Panc1 (cell line): ENCODE results near the gene RAB3D. TPM values are rescaled to one million over a fixed set of nuclear protein-coding genes. Genes with fewer than 3 reads are reported as not detected.

Experiments
- ATAC-seq: fragments of 200-7000 bp; cut with Tn5 transposase; 2 replicates; pipeline ENCODE4 v1.9.1; 2020; ENCODE audit warnings: mild to moderate bottlenecking, moderate library complexity
- BruUV-seq: library from RNA; stranded (reverse); fragments of 400-500 nt; replicated peaks from 2 replicates; lab custom pipeline; 2021; lab: Mats Ljungman, UMichigan
- CTCF ChIA-PET: fragments of 300-600 bp; sonication (Branson Sonifier 250); formaldehyde crosslinking; loops from one replicate; lab custom pipeline; 2022; ENCODE audit warnings: antibody characterized with exemption; lab: Charles Lee
- POLR2A ChIA-PET: fragments of 300-600 bp; sonication (Branson Sonifier 250); formaldehyde crosslinking; loops from one replicate; lab custom pipeline; 2022; ENCODE audit warnings: antibody characterized with exemption; lab: Charles Lee
- DNase-seq: peaks from one replicate; pipeline ENCODE4 v3.0.0-alpha.2; 2010; ENCODE audit warnings: low read depth, low spot score
- H3K27ac ChIP-seq: 2 replicates; pipeline ENCODE4 v1.5.1; 2011; ENCODE audit warnings: mild to moderate bottlenecking, low read length, inconsistent platforms
- H3K27me3 ChIP-seq: fragments of 200-500 bp; sonication (Bioruptor generic); 2 replicates; pipeline ENCODE4 v1.6.0; 2014; ENCODE audit warnings: low read length, inconsistent platforms; ENCODE audit not compliant: control insufficient read depth, insufficient read depth
- H3K36me3 ChIP-seq: fragments of 200-500 bp; sonication (Bioruptor generic); 2 replicates; pipeline ENCODE4 v1.5.1; 2014; ENCODE audit warnings: inconsistent platforms, mild to moderate bottlenecking, low read length, moderate library complexity; ENCODE audit not compliant: control insufficient read depth, insufficient read depth
- H3K4me1 ChIP-seq: 2 replicates; pipeline ENCODE4 v1.5.1; 2011; ENCODE audit warnings: inconsistent platforms, mild to moderate bottlenecking, low read length, moderate library complexity; ENCODE audit not compliant: control insufficient read depth, insufficient read depth
- H3K4me3 ChIP-seq, 2 experiments: 2 replicates each; pipeline ENCODE4 v1.5.1; 2011 to 2012; ENCODE audit warnings: low read depth in 2 of 2, low read length in 2 of 2, mild to moderate bottlenecking in 2 of 2, inconsistent platforms in 1 of 2, moderate library complexity in 1 of 2
- H3K9me3 ChIP-seq: fragments of 200-500 bp; sonication (Bioruptor generic); 2 replicates; pipeline ENCODE4 v1.5.1; 2014; ENCODE audit warnings: low read depth, mild to moderate bottlenecking, inconsistent platforms, low read length, moderate library complexity; ENCODE audit not compliant: control insufficient read depth, insufficient read depth
- POLR2AphosphoS5 ChIP-seq: IDR thresholded peaks from 2 replicates; pipeline ENCODE4 v1.6.1; 2012; ENCODE audit warnings: mild to moderate bottlenecking, low read depth, low read length, moderate library complexity
- REST ChIP-seq, 2 experiments: IDR thresholded peaks; 2 replicates each; pipeline ENCODE4 v1.6.1; 2011 to 2012; ENCODE audit warnings: low read depth in 2 of 2, control low read depth in 1 of 2, low read length in 1 of 2, mild to moderate bottlenecking in 1 of 2, moderate library complexity in 1 of 2; ENCODE audit not compliant: insufficient read depth in 1 of 2
- SIN3A ChIP-seq: IDR thresholded peaks from 2 replicates; pipeline ENCODE4 v1.6.1; 2012; ENCODE audit warnings: low read depth, mild to moderate bottlenecking, low read length, moderate library complexity, borderline replicate concordance; ENCODE audit not compliant: insufficient read depth
- TCF7L2 ChIP-seq: IDR thresholded peaks from 2 replicates; pipeline ENCODE4 v1.6.1; 2011; ENCODE audit warnings: mild to moderate bottlenecking, low read depth, low read length, inconsistent platforms
- in situ Hi-C: cut with HindIII; loops from 2 replicates; pipeline ENCODE4 v1.10.0; 2016; ENCODE audit warnings: low sequenced_read_pairs, low pct_unique_long_range_greater_than_20kb
- intact Hi-C: fragments of 100-400 bp; cut with micrococcal nuclease; formaldehyde crosslinking; loops from one replicate; pipeline ENCODE4 v1.10.0; 2022; ENCODE audit not compliant: unreplicated experiment
- total RNA-seq: library from RNA; stranded (reverse); gene quantifications from one replicate; pipeline ENCODE4 v1.2.1, GENCODE V29; 2021; ENCODE audit not compliant: unreplicated experiment
- TF ChIP-seq, protein P1 (sequence below): fragments of 450-650 bp; IDR thresholded peaks from 2 replicates; pipeline ENCODE4 v1.5.1; 2017; ENCODE audit warnings: mild to moderate bottlenecking

Gene RAB3D
- total RNA-seq, 1 experiment from 2014 or later = 46.6 TPM

DNA sequence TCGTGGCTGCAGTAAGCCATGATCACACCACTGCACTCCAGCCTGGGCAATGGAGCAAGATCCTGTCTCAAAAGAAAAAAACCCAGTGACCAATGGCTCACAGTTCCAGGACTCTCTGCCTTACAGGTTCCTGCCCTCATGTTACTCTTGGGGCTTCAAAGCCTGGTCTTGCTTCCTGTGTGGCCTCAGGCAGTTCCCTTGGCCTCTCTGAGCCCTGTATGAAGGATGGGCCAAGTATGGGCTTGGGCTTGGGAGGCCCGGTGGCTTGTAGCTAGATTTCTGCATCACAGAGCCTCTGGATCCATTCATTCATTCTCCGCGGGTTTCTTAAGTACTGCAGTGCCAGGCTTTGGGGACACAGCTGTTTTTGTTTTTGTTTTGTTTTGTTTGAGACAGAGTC is 44.3 kb downstream of the RAB3D start:
- no TSS peak for BruUV-seq
- Histone ChIP-seq H3K27ac (no peak overlapping the region), H3K27me3 (no peaks in the 10 kb centered on the region), H3K9me3 (no peaks in the 10 kb centered on the region), H3K4me1 (no peaks in the 10 kb centered on the region; the same call in 1 of the 2 replicates), H3K36me3 (no peaks in the 10 kb centered on the region), H3K4me3 (no peak overlapping the region)
- intact Hi-C loops (no loop called here), in situ Hi-C loops (no loop called here)
- ChIA-PET POLR2A (no interaction called here), CTCF (no interaction called here)
- ATAC-seq = no peak
- TF ChIP-seq, protein P1, sequence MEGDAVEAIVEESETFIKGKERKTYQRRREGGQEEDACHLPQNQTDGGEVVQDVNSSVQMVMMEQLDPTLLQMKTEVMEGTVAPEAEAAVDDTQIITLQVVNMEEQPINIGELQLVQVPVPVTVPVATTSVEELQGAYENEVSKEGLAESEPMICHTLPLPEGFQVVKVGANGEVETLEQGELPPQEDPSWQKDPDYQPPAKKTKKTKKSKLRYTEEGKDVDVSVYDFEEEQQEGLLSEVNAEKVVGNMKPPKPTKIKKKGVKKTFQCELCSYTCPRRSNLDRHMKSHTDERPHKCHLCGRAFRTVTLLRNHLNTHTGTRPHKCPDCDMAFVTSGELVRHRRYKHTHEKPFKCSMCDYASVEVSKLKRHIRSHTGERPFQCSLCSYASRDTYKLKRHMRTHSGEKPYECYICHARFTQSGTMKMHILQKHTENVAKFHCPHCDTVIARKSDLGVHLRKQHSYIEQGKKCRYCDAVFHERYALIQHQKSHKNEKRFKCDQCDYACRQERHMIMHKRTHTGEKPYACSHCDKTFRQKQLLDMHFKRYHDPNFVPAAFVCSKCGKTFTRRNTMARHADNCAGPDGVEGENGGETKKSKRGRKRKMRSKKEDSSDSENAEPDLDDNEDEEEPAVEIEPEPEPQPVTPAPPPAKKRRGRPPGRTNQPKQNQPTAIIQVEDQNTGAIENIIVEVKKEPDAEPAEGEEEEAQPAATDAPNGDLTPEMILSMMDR = no peak
- TF ChIP-seq SIN3A = no peak
- TF ChIP-seq REST (IDR thresholded peaks at IDR 0.05; ENCODE audit: insufficient read depth in 1 of 2, low read depth in 2 of 2, low read length in 1 of 2) = no peak
- TF ChIP-seq POLR2AphosphoS5 = no peak
- TF ChIP-seq TCF7L2 = no peak
- no peak for DNase-seq

GRCh38 chr19:11293433-11294389 is 45.7 kb downstream of the RAB3D start:
- POLR2A ChIA-PET = no interaction called here

More at GRCh38 chr19:11293433-11294389, 45.7 kb downstream of the RAB3D start:
- intact Hi-C loops = no loop called here
- no peak for TF ChIP-seq TCF7L2
- TF ChIP-seq REST (IDR thresholded peaks at IDR 0.05; ENCODE audit: insufficient read depth in 1 of 2, low read depth in 2 of 2, low read length in 1 of 2) = no peak
- TF ChIP-seq, protein P1 = peak; percentile 97
- no peak for TF ChIP-seq SIN3A
- TF ChIP-seq POLR2AphosphoS5 = peak; percentile 49; the same call in 1 of the 2 replicates
- CTCF ChIA-PET = interaction anchor here (0.6 to 1.0 kb wide), 11 partner anchors 44 to 323 kb away, joined by 3 to 13 read pairs (median 5); partner anchors contain the start of genes EPOR and SWSAP1
- Histone ChIP-seq H3K27ac (peak overlapping the region; percentile 70), H3K36me3 (no peaks in the 10 kb centered on the region), H3K4me1 (no peaks in the 10 kb centered on the region; the same call in 1 of the 2 replicates), H3K4me3 (peak overlapping the region; percentile 34 to 55), H3K27me3 (no peaks in the 10 kb centered on the region), H3K9me3 (no peaks in the 10 kb centered on the region)
- DNase-seq (peak; percentile 82), ATAC-seq (peak; percentile 99)
- no TSS peak for BruUV-seq
- in situ Hi-C loops = no loop called here
